ENCODE data around the gene OSBPL10. TPM values are rescaled to one million over a fixed set of nuclear protein-coding genes. Genes with fewer than 3 reads are reported as not detected.

Gene OSBPL10
- total RNA-seq, 2 experiments from 2014 or later: 0.26 to 2.3 TPM

GRCh38 chr3:31629054-31629453 lies 352.0 kb downstream of the OSBPL10 start:
- Mint-ChIP-seq H3K9me3 (ENCODE audit: low read depth) (no peaks in the 10 kb centered on the region), H3K4me3 (no peak overlapping the region), H3K4me1 (peaks cover 2% of the 10 kb centered on the region), H3K36me3 (peaks cover 64% of the 10 kb centered on the region), H3K27me3 (no peaks in the 10 kb centered on the region), H3K27ac (no peak overlapping the region)
- CTCF ChIA-PET: no interaction called here
- ATAC-seq (no peak), DNase-seq (no peak)

GRCh38 chr3:31625358-31625757 lies 355.7 kb downstream of the OSBPL10 start:
- Mint-ChIP-seq H3K27me3 (no peaks in the 10 kb centered on the region), H3K9me3 (ENCODE audit: low read depth) (no peaks in the 10 kb centered on the region), H3K4me3 (no peak overlapping the region), H3K27ac (no peak overlapping the region), H3K4me1 (peaks cover 13% of the 10 kb centered on the region), H3K36me3 (peaks cover 59% of the 10 kb centered on the region)
- DNase-seq (no peak), ATAC-seq (no peak)
- CTCF ChIA-PET: interaction anchor here (0.7 kb wide), 1 partner anchor 18 kb away, joined by 3 read pairs; no protein-coding TSS in a partner anchor

- Mint-ChIP-seq H3K27me3 (no peaks in the 10 kb centered on the region), H3K27ac (peak overlapping the region; percentile 63), H3K36me3 (peaks cover 55% of the 10 kb centered on the region), H3K4me1 (peaks cover 13% of the 10 kb centered on the region), H3K4me3 (no peak overlapping the region), H3K9me3 (ENCODE audit: low read depth) (no peaks in the 10 kb centered on the region)
- ATAC-seq (no peak), DNase-seq (no peak)
- CTCF ChIA-PET: no interaction called here
Measured at GRCh38 chr3:31624083-31624709, 356.9 kb downstream of the OSBPL10 start.

GRCh38 chr3:31622636-31623288 lies 358.3 kb downstream of the OSBPL10 start:
- DNase-seq (no peak), ATAC-seq (no peak)
- no peak overlapping the region for H3K27ac Mint-ChIP-seq
- H3K36me3 Mint-ChIP-seq: peaks cover 53% of the 10 kb centered on the region
- no peaks in the 10 kb centered on the region for H3K9me3 Mint-ChIP-seq (ENCODE audit: low read depth)
- H3K4me3 Mint-ChIP-seq: no peak overlapping the region
- H3K27me3 Mint-ChIP-seq: no peaks in the 10 kb centered on the region
- H3K4me1 Mint-ChIP-seq: peaks cover 13% of the 10 kb centered on the region
- CTCF ChIA-PET: no interaction called here

GRCh38 chr3:31621314-31621713 lies 359.7 kb downstream of the OSBPL10 start:
- CTCF ChIA-PET: no interaction called here
- ATAC-seq (no peak), DNase-seq (no peak)
- H3K36me3 Mint-ChIP-seq: peaks cover 42% of the 10 kb centered on the region
- H3K4me1 Mint-ChIP-seq: peaks cover 13% of the 10 kb centered on the region
- H3K27me3 Mint-ChIP-seq: no peaks in the 10 kb centered on the region
- no peaks in the 10 kb centered on the region for H3K9me3 Mint-ChIP-seq (ENCODE audit: low read depth)
- no peak overlapping the region for H3K4me3 Mint-ChIP-seq
- H3K27ac Mint-ChIP-seq: no peak overlapping the region

GRCh38 chr3:31620656-31621055 lies 360.4 kb downstream of the OSBPL10 start:
- CTCF ChIA-PET: no interaction called here
- H3K27me3 Mint-ChIP-seq: no peaks in the 10 kb centered on the region
- no peaks in the 10 kb centered on the region for H3K9me3 Mint-ChIP-seq (ENCODE audit: low read depth)
- H3K4me1 Mint-ChIP-seq: peaks cover 14% of the 10 kb centered on the region
- DNase-seq (no peak), ATAC-seq (no peak)
- no peak overlapping the region for H3K27ac Mint-ChIP-seq
- peaks cover 40% of the 10 kb centered on the region for H3K36me3 Mint-ChIP-seq
- no peak overlapping the region for H3K4me3 Mint-ChIP-seq

GRCh38 chr3:31616711-31617110 lies 364.4 kb downstream of the OSBPL10 start:
- no peak for ATAC-seq
- no peak overlapping the region for H3K27ac Mint-ChIP-seq
- no peaks in the 10 kb centered on the region for H3K27me3 Mint-ChIP-seq
- H3K4me3 Mint-ChIP-seq: no peak overlapping the region
- peaks cover 32% of the 10 kb centered on the region for H3K36me3 Mint-ChIP-seq
- CTCF ChIA-PET: interaction anchor here (0.7 to 1.4 kb wide), 2 partner anchors 17 to 66 kb away, joined by 3 read pairs; no protein-coding TSS in a partner anchor
- DNase-seq: no peak
- peaks cover 12% of the 10 kb centered on the region for H3K4me1 Mint-ChIP-seq
- H3K9me3 Mint-ChIP-seq (ENCODE audit: low read depth): no peaks in the 10 kb centered on the region

GRCh38 chr3:31615071-31615875 lies 365.8 kb downstream of the OSBPL10 start:
- DNase-seq (no peak), ATAC-seq (no peak)
- H3K9me3 Mint-ChIP-seq (ENCODE audit: low read depth): no peaks in the 10 kb centered on the region
- peaks cover 4% of the 10 kb centered on the region for H3K4me1 Mint-ChIP-seq
- no peaks in the 10 kb centered on the region for H3K27me3 Mint-ChIP-seq
- no peak overlapping the region for H3K4me3 Mint-ChIP-seq
- no peak overlapping the region for H3K27ac Mint-ChIP-seq
- H3K36me3 Mint-ChIP-seq: peaks cover 30% of the 10 kb centered on the region
- CTCF ChIA-PET: no interaction called here

- H3K4me1 Mint-ChIP-seq: peaks cover 7% of the 10 kb centered on the region
- H3K36me3 Mint-ChIP-seq: peaks cover 31% of the 10 kb centered on the region
- H3K27me3 Mint-ChIP-seq: no peaks in the 10 kb centered on the region
- no peak overlapping the region for H3K27ac Mint-ChIP-seq
- no peak overlapping the region for H3K4me3 Mint-ChIP-seq
- ATAC-seq (no peak), DNase-seq (no peak)
- H3K9me3 Mint-ChIP-seq (ENCODE audit: low read depth): no peaks in the 10 kb centered on the region
- CTCF ChIA-PET: no interaction called here
Measured at GRCh38 chr3:31614162-31614921, 366.7 kb downstream of the OSBPL10 start.

- no peaks in the 10 kb centered on the region for H3K27me3 Mint-ChIP-seq
- no peaks in the 10 kb centered on the region for H3K9me3 Mint-ChIP-seq (ENCODE audit: low read depth)
- H3K4me1 Mint-ChIP-seq: peaks cover 9% of the 10 kb centered on the region
- no peak for ATAC-seq
- H3K4me3 Mint-ChIP-seq: no peak overlapping the region
- no peak overlapping the region for H3K27ac Mint-ChIP-seq
- DNase-seq: no peak
- CTCF ChIA-PET: no interaction called here
- peaks cover 28% of the 10 kb centered on the region for H3K36me3 Mint-ChIP-seq
Measured at GRCh38 chr3:31613654-31614053, 367.4 kb downstream of the OSBPL10 start.

GRCh38 chr3:31613177-31613576 lies 367.9 kb downstream of the OSBPL10 start:
- Mint-ChIP-seq H3K9me3 (ENCODE audit: low read depth) (peaks cover 3% of the 10 kb centered on the region), H3K27me3 (no peaks in the 10 kb centered on the region), H3K4me3 (no peak overlapping the region), H3K36me3 (peaks cover 31% of the 10 kb centered on the region), H3K4me1 (peaks cover 14% of the 10 kb centered on the region), H3K27ac (no peak overlapping the region)
- DNase-seq (no peak), ATAC-seq (no peak)
- CTCF ChIA-PET: no interaction called here
